Endothelial cell of umbilical vein (primary cell): ENCODE measurements around the gene RBPJL.

ENCODE experiments used
- CTCF ChIP-seq, 2 donors: IDR thresholded peaks; 1 replicate in 1 of 2; 2 replicates in 1 of 2; pipeline ENCODE4 v1.5.1; 2011; ENCODE audit warnings: low read length in 2 of 2, mild to moderate bottlenecking in 2 of 2, moderate library complexity in 2 of 2, control low read depth in 1 of 2, inconsistent platforms in 1 of 2, low read depth in 1 of 2; ENCODE audit not compliant: insufficient read depth in 1 of 2; ENCODE audit errors: extremely low read depth in 1 of 2
- POLR2A ChIP-seq: IDR thresholded peaks from 2 replicates; pipeline ENCODE4 v1.6.1; 2012; ENCODE audit warnings: low read depth, mild to moderate bottlenecking, control low read depth, low read length

GRCh38 chr20:45341939-45342854 is 35.6 kb downstream of the RBPJL start:
- TF ChIP-seq CTCF (IDR thresholded peaks at IDR 0.05; ENCODE audit: extremely low read depth in 1 of 2, insufficient read depth in 1 of 2, low read depth in 1 of 2, low read length in 2 of 2) = no peak
- no peak for TF ChIP-seq POLR2A
